ENCODE results near the gene CHST5.
"Not testable (repeated sequence)": the region's sequence is repeated elsewhere in the genome, so short reads cannot be mapped to it uniquely, and the experiment has no call there.

Gene CHST5

DNA sequence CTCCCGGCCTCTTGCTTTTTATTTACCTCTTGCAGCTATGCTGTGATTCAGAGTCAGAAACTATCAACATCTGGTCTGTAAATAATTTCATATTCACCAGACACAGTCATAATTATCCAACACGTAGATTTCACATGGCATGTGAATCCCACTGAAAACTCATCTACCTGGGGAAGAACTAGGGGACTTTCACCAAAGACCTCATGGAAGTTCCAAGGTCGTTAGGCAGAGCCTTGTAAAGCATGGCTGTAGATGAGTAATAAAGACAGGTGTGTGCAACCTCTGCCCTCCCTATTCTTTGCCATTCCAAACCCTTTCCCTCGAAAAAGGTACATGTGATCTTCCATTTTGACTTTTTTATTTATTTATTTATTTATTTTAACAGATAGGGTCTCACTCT is 1.9 kb upstream of the CHST5 start:
- TF ChIP-seq POLR2A (IDR thresholded peaks at IDR 0.05; ENCODE audit: low read depth, low read length): no peak
- DNase-seq (ENCODE audit: insufficient read length, low spot score) (no peak), FAIRE-seq (no peak)

DNA sequence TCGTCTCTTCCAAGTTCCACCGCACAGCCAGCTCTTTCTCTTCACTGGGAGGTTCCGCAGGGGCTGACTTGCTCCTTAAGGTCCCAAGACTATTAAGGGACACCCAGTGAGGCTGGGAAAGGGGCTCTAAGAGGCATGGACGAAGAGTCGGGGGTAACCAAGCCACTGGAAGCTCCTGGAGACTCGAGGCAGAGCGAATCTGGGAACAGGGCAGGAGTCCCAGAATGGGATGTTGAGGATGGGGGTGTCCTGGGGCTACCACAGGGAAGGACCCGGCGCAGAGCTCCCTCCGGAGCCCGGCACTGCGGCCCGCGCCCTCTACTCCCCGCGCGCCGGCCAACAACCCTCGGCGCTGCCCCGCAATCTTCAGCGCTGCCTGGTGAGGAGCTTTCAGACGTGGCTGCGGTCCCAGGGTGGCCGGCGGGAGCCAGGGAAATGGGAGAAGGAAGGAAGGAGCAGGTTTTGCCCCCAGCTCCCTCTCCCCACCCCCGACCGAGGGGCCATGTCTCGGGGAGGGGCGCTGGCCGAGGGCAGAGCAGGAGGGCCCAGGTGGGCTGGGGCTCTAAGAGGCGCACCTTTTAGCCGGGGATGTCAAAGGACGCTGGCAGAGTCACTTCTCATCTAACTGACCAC is 581 bp downstream of the CHST5 start:
- TF ChIP-seq POLR2A (IDR thresholded peaks at IDR 0.05; ENCODE audit: low read depth, low read length): no peak
- no peak for DNase-seq (ENCODE audit: insufficient read length, low spot score)
- FAIRE-seq: no peak

DNA sequence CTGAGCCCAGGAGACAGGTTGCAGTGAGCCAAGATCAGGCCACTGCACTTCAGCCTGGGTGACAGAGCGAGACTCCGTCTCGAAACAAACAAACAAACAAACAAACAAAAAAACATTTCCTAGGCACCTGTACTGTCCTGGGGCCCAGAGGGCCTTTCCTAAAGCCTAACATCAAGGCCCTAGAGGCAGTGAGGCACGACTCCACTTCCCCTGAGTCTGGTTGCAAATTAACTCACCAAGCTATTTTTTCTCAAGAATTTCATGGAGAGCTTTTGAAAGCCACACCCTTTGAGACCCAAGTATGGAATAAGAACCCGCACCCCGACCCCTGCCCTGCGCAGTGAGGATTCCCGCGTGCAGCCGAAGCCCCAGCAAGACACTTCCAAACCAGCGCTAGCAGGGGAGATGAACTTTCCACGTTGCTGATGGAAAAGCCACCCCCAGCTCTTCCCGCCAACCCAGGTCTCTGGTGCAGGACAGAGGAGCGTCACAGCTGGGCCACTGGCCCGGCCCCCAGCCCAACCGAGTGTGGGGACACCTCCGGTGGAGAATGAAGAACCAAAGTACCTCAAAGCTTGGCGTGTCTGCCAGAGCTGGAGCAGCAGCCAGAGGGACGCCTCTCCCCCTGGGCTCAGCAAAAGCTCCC is 1.2 kb downstream of the CHST5 start:
- TF ChIP-seq POLR2A (IDR thresholded peaks at IDR 0.05; ENCODE audit: low read depth, low read length): no peak
- no peak for FAIRE-seq

DNA sequence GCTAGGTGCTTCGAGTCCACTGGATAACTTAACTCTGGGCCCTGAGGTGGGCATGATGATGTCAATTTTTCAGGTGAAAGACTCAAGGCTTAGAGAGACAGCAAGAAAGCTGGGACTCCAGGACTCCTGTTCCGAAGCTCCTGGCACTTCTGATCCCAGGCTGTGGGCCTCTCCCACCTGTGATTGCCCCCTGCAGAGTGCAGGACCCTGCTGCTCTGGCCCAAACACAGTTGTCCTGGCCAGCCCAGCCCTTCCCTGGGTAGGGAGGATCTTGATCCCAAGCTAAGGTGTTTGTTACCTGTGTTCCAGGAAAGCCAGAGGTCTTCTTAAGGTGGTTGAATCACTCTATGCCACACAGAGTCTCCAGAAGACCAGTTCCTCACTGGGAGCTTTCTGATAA is 3.1 kb downstream of the CHST5 start:
- no peak for DNase-seq (ENCODE audit: insufficient read length, low spot score)
- no peak for TF ChIP-seq POLR2A (IDR thresholded peaks at IDR 0.05; ENCODE audit: low read depth, low read length)
- FAIRE-seq: no peak

More for the DNA sequence above, 1.2 kb downstream of the CHST5 start:
- no peak for DNase-seq (ENCODE audit: insufficient read length, low spot score)

DNA sequence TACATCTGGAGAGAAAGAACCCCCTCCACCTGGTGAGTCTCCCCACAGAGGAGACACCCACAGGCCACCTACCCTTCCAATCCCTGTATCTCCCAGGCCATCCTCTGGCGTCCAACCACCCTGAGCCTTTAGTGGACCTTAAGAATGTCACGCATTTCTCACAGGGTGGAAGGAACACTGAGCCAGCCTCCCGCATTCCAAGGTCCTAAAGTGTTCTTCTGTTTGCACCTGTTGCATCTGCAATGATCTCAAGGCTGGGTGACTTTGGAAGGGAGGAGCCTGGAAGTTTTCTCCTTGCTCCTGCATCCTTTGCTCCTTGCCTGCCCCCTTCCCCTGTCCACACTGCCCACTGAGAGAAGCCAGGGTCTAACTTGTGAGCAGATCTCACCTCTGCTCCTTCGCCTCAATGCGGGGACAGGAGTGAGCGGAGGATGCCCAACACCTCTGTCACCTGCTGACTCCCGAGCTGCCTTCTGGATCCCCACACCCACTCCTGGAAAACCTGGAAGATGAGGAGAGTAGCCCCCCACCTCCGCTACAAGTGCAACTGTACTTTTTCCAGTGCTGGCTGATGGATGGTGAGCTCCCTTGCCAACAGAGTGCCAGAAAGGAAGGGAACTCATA is 3.7 kb downstream of the CHST5 start:
- FAIRE-seq: no peak
- TF ChIP-seq POLR2A (IDR thresholded peaks at IDR 0.05; ENCODE audit: low read depth, low read length): no peak
- no peak for DNase-seq (ENCODE audit: insufficient read length, low spot score)

DNA sequence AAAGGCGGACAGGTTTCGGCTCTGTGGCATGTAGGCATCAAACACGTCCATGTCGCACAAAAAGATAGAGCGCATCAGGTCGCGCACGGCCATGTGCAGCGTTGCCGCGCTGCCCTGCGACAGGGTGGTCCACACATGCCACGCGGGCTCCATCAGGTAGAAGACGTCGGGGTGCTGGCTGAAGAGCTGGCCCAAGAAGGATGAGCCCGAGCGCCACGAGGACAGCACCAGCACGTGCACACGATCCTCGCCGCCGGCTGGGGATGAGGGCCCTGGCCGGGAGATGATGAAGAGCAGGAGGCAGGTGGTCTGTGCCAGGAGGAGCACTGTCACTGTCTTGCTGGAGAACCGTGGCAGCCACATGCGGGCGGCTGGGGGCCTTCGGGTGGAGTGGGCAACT is 5.9 kb downstream of the CHST5 start:
- FAIRE-seq: no peak
- DNase-seq (ENCODE audit: insufficient read length, low spot score): no peak
- no peak for TF ChIP-seq POLR2A (IDR thresholded peaks at IDR 0.05; ENCODE audit: low read depth, low read length)

DNA sequence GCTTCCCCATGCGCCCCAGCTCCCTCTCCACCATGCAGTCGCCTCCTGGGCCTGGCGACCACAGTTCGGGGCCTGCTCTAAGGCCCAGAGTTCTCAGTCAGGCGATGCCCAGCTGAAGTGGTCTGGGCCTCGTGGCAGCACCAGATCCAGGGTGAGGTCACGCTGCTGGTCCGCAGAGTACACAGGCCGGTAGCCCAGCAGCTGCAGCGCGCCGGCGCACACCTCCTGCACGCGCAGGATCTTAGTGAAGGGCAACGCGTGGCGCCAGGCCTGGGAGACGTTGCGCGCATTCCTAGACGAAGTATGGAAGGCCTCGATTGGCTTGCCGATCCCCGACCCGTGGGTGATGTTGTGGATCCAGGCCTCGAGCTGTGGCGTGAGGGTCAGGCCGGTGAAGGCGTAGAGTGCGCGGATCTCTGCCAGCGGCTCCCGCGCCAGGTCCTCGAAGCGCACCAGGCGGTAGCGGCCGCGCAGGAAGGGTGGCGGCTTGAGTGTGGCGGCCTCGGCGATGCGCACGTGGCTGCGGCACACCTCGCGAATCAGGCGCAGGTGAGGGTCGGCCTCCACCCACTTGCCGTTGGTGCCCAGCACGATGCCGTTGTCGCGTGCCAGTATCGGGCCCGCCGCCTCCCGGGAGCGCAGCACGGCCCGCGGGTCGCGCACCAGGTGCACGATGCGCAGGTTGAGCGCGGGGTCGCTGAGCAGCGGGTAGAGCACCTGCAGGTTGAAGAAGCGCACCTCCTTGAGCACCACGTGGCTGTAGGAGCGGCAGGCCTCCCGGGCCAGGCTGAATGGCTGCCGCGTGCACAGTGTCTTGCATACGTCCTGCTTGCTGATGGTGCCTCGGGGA is 6.6 kb downstream of the CHST5 start:
- no peak for FAIRE-seq
- TF ChIP-seq POLR2A (IDR thresholded peaks at IDR 0.05; ENCODE audit: low read depth, low read length): no peak
- no peak for DNase-seq (ENCODE audit: insufficient read length, low spot score)

DNA sequence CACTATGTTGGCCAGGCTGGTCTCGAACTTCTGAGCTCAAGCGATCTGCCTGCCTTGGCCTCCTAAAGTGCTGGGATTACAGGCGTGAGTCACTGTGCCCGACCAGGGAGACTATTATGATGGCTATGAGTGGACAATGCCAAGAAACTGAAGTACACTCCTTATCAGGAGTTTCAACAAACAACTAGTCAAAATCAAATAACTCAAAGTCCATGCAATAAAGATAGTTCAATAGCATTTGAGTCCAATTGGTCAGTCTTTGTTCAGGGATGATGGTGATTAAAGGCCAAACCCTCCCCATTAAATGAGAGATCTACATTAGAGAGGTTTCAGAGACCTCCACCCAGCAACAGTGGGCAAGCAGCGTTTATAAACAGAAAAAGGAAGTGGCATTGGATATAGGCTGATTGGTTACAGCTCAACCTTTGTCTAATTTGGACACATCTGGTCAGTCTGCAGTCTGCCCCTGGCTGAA is 8.0 kb downstream of the CHST5 start:
- no peak for TF ChIP-seq POLR2A (IDR thresholded peaks at IDR 0.05; ENCODE audit: low read depth, low read length)
- DNase-seq (ENCODE audit: insufficient read length, low spot score): no peak
- FAIRE-seq: no peak

DNA sequence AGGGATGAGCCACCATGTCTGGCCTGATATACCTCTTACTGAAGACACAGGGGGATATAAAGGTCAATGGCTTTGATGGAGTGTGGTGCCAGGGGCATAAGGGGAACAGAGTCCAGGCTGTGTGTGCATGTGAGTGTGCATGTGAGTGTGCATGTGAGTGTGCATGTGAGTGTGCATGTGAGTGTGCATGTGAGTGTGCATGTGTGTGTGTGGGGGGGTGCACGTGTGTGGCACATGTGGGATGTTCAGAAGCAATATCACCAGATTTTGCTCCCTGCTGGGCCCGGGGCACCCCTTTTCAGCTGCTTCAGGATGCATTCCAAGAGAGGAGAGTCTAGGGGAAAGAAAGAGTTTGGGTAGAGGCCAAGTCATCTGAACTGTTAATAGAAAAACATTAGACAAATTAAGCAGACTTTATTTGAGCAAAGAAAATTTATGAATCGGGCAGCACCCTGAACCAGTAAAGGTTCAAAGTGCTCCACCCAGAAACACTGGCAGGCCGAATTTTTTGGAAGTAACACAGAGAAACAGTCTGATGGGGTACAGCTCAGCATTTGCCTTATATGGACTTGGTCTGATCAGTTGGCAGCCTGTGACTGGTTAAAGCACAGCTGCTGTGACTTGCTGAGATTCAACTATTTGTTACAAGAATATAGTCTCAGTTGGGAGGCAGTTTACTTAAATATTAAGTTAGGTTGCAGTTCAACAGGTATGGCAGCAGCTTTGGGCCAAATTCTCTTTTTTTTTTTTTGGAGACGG is 9.7 kb downstream of the CHST5 start:
- TF ChIP-seq POLR2A (IDR thresholded peaks at IDR 0.05; ENCODE audit: low read depth, low read length): no peak
- DNase-seq (ENCODE audit: insufficient read length, low spot score): no peak
- no peak for FAIRE-seq

DNA sequence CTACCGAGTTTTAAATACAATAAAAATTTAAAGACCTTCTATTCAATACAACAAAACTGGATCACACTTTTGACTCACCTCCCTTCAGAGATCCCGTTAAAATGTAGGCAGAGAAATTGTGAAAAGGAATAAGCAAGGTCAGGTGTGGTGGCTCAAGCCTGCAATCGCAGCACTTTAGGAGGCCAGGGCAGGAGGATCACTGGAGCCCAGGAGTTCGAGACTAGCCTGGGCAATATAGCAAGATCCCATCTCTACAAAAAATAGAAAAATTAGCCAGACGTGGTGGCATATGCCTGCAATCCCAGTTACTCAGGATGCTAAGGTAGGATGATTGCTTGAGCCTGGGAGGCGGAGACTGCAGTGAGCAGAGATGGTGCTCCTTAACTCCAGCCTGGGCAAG is 16.7 kb downstream of the CHST5 start:
- DNase-seq (ENCODE audit: insufficient read length, low spot score) (no peak), FAIRE-seq (no peak)
- TF ChIP-seq POLR2A (IDR thresholded peaks at IDR 0.05; ENCODE audit: low read depth, low read length): no peak

DNA sequence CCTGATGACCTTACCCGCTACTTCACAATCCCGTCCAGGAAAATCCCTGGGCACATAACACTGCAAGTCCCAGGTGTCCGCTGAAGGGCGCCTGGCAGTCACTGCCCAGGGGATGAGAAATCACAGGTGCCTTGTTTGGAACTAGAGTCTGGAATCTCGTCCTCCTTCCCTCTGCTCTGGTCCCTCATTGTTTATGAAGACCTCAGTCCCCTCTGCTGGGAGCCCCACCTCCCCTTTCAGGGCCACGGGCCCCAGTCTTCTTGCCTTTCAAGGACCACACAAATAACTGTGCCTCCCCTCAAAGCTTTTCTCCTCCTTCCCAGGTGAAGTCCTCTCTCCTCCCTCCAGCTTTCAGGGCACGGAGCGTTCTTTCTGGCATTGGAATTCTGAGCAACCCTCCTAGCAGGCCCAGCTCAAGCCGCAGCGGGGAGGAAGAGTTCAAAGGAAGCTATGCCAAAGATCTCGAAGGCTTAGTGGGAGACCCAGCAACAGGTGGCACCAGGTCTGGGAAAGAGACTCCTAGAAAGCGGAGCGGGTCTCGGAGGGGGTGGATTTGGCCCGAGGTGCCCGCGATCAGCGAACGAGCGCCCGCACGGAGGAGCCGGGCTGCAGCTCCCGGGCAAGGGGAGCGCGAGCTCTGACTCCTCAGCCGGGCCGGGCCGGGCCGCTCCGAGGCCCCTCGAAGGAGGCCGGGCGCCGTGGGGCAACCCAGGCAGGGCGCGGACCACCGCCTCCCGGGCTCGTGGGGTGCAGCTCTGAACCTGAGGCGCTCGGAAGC is 19.5 kb downstream of the CHST5 start:
- not testable (repeated sequence) for FAIRE-seq; DNase-seq (ENCODE audit: insufficient read length, low spot score)

DNA sequence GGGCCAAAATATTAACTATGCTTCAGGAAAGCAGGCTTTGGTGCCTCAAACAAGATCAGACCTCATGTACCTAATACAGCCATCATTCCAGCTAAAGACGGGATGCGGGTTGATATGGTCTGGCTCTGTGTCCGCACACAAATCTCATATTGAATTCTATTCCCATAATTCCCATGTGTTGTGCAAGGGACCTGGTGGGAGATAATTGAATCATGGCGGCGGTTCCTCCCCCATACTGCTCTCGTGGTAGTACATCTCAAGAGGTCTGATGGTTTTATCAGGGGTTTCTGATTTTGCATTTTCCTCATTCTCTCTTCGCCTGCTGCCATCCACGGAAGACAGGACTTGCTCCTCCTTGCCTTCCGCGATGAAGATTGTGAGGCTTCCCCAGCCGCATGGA is 21.6 kb downstream of the CHST5 start:
- FAIRE-seq: no peak

DNA sequence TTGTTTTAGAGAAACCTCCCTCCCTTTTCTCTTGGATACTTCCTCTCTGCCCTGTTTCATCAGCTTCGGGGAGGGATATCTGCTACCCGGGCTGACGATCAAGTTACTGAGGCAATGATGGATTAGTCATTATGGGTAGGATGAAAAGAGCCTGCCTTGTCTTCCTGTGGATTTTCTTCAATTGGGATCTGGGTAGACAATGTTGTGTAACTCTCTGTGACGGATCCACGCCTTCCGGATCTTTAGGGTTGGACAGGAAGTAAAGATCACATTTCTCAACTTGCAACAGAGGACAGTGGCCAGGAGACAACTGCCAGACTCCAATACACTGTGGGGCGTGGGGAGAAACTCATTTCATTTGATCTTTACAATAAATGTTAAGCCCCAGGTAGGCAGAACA is 29.3 kb downstream of the CHST5 start:
- FAIRE-seq: no peak
- DNase-seq (ENCODE audit: insufficient read length, low spot score): no peak

More for the DNA sequence above, 21.6 kb downstream of the CHST5 start:
- DNase-seq (ENCODE audit: insufficient read length, low spot score): no peak
- no peak for TF ChIP-seq POLR2A (IDR thresholded peaks at IDR 0.05; ENCODE audit: low read depth, low read length)

More for the DNA sequence above, 29.3 kb downstream of the CHST5 start:
- no peak for TF ChIP-seq POLR2A (IDR thresholded peaks at IDR 0.05; ENCODE audit: low read depth, low read length)
